GM21723 (cell line): Measurements from ENCODE around the gene ZFR2.

Experiments used
- ATAC-seq: cut with Tn5 transposase; IDR thresholded peaks from one replicate; pipeline ENCODE4 v1.9.1; 2021; ENCODE audit warnings: mild to moderate bottlenecking, moderate library complexity; ENCODE audit not compliant: unreplicated experiment

ZFR2 gene

GRCh38 chr19:3838661-3839060 lies 30.2 kb downstream of the ZFR2 start:
- ATAC-seq = no peak

- no peak for ATAC-seq
Observed at GRCh38 chr19:3837922-3838321, 30.9 kb downstream of the ZFR2 start.

DNA sequence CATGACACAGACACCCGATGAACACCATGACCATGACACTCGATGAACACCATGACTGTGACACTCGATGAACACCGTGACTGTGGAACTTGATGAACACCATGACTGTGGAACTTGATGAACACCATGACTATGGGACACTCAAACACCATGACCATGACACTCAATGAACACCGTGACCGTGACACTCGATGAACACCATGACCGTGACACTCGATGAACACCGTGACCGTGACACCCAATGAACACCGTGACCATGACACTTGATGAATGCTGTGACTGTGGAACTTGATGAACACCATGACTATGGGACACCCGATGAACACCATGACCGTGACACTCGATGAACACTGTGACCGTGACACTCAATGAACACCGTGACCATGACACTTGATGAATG lies 31.5 kb downstream of the ZFR2 start:
- ATAC-seq = no peak

DNA sequence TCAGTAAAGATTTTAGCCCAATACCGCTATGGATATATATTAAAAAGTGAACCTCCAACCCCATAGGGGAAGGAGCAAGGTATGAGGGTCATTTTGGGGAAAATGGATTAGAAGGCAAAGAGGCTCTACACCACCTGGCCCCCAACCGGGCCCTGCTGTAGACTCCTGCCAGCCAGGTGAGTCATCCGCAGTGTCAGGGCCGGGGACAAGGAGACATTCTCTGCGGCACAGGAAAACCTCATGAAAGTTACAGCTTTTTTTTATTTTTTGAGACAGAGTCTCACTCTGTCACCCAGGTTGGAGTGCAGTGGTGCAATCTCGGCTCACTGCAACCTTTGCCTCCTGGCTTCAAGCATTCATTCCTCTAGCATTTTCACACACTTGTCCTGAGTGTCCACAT lies 32.0 kb downstream of the ZFR2 start:
- ATAC-seq = no peak

- no peak for ATAC-seq
Observed at GRCh38 chr19:3835055-3835435, 33.8 kb downstream of the ZFR2 start.

DNA sequence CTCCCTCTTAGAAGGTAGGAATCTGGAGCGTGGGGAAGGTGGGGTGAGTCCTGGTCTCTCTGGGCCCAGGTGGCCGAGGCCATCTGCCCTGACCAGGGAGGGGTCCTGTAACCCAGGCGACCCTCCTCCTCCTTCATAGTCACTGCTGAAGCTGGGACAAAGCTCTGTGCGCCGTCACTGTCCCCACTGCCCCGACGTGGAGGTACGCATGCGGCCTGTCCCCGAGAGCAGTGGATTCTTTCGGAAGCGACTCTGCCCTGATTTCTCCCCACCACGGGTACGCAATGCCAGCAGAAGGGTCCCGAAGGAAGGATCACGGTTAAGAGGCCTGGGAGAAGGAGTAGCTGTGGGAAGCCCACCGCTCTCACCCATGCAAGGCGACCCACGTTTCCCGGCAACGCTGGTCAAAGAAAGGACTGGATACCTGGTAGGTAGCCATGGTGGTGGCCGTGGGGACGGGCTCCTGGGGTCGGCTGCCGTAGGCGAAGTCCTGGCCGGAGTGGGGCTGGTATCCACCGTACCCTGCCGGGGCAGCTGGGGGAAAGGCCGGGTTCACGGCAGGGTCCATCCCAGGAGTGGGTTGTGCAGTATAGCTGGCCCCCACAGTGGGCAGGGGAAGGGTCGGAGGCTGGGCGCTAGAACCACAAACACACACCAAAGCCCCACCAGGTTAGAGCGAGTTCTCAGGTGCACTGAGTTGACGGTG lies 34.3 kb downstream of the ZFR2 start:
- no peak for ATAC-seq

GRCh38 chr19:3833578-3834348 lies 35.1 kb downstream of the ZFR2 start:
- no peak for ATAC-seq

DNA sequence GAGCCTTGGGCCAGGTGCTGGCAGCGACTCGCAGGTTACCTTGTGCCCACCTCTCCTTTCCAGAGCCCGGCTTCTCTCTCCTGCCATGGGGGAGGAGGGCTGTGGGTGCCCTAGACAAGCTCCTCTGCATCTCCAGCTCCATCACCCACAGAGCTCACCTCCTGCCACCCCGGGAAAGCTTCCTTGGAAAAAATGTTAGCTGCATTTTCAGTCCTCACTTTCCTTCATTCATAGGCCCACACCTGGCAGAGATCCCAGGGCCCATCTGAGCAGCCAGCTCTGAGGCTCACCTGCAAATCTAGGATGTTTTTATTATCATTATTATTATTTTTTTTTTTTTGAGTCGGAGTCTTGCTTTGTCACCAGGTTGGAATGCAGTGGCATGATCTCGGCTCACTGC lies 36.8 kb downstream of the ZFR2 start:
- no peak for ATAC-seq

GRCh38 chr19:3831601-3832000 lies 37.2 kb downstream of the ZFR2 start:
- ATAC-seq = no peak

DNA sequence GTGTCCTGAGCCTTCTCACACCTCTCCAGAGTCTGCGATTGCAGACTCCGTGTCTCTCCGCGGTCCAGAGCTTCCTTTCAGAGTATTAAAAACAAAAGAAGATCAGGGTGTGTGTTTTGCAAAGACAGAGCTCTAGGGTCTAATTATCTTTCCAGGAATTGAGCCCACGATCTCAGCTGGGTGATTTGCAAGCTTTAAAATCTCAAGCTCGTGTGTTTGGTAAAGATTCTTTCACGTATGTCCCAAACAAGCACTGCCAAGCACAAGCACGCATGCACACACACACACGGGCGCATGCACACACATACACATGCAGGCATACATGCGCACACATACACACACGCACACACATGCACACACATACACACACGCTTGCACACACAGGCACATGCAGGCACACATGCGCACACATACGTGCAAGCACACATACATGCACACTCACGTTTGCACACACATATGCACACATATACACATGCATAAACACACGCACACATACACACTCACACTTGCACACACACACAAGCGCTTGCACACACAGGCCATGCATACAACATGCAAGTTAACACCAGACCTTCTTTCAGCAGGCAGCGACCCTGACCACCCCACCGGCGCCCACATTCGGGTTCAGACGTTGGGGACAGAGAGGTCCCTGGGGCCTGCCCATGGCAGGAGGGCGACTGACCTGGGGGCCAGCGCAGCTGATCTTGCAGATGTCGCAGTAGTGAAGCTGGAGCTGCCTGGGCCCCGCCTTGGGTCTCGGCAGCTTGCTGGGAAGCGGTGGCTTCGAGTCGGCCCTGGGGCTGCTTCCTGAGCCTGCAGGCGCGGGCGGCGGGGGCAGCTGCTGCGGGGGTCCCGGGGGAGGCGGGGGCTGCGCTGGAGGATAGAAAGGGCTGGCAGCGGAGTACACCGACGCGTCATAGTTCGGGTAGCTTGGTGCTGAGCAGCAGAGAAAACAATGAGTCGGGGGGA lies 37.9 kb downstream of the ZFR2 start:
- no peak for ATAC-seq

DNA sequence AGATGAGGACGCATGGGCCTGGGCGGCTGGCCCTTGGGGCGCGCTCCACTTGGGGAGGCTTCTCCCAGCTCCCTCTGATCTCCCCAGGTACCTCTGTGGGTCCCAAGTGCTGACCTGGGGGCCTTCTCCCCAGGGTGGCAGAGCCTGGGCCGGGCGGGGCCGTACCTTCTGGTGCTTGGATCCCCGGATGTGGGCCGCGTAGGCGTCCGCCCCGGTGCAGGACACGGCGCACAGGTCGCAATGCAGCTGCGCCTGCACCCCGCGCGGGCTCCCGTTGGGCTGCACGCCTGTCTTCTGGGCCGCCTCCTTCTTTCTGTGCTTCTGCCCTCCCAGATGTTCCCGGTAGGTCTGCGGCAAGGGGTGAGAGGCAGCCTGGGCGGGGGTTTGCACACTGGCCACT lies 41.5 kb downstream of the ZFR2 start:
- ATAC-seq = no peak

DNA sequence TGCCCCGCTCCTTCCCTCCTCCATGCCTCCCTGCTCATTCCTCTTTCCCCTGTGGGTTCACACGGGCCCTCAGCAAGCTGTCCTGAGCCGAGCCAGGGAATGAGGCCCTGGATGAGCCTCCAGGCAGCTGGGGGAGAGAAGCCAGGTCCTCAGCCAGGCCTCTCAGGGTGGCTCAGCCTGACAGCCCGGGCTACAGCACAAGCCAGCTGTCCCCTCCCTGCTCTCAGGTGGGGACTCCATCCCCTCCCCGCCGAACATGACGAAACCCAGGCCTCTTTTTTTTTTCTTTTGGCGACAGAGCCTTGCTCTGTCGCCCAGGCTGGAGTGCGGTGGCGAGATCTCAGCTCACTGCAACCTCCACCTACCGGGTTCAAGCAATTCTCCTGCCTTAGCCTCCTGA lies 42.7 kb downstream of the ZFR2 start:
- no peak for ATAC-seq

DNA sequence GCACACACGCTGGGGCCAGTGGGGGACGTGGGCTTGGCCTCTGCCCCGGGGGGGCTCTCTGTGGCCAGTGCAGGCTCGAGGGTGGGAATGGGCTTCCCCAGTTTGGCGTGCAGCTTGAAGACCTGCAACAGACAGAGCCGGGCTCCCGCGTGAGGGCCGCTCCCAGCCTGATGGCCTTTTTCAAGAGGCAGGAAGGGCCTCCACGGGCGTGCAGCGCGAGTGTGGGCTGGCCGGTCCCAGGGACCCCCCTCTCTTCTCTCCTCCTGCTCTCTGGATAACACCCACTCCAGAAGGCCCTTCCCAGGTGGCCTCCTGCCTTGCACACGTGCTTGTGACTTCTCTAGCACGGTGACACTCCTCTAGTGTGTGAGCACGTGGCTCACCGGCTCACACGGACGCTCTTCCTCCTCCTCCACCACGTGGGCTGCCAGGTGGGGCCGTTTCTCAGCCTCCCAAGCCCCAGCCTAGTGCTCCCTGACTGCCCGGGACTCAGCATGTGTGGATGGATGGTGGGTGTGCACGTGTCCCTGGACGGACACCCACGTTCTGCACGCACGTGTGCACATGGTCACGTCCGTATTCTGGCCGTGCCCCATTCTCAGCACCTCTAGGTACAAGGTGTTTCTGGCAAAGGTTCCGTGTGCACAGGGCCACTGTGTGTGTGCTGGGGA lies 43.4 kb downstream of the ZFR2 start:
- ATAC-seq = no peak

GRCh38 chr19:3823350-3823713 lies 45.5 kb downstream of the ZFR2 start:
- ATAC-seq = no peak

- ATAC-seq = no peak
Observed at GRCh38 chr19:3822683-3823349, 46.0 kb downstream of the ZFR2 start.

GRCh38 chr19:3821857-3822364 lies 46.9 kb downstream of the ZFR2 start:
- ATAC-seq = no peak

GRCh38 chr19:3821156-3821555 lies 47.7 kb downstream of the ZFR2 start:
- no peak for ATAC-seq

DNA sequence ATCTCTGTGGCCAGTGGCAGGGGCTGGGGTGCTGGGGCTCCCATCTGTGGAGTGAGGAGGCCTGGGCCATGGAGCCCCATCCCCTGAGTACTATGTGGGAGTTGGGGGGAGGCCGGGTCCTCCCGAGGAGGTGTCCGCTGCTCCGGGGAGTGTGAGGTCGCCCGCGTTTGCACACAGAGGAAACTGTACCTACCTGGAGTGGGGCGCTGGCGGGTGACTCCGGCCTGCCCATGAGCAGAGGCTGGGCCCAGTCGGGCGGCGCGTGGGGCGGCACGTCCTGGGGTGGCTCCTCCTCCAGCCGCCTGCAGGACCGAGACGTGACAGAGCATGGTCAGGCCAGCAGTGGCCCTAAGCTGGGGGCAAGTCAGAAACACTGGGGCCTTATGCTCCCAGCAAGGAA lies 48.8 kb downstream of the ZFR2 start:
- ATAC-seq = no peak

DNA sequence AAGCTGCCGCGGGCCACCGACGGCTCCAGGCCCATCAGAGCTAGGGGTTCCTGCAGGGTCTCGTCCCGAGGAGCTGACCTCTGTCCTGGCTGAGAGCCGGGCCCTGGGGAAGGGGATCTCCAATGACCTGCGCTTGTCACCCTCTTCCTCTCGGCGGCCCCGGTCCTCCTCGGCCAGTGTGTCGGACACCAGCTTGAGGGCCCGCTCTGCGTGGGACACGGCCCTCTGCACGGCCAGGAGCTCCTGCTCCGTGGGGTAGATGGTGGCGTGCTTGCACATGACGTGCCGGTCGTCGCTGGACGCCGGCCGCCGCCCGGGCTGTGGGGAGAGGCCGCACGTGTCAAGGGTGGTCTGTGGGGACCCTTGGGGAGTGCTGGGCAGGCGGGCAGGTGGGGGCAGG lies 49.9 kb downstream of the ZFR2 start:
- no peak for ATAC-seq

- ATAC-seq = no peak
Observed at GRCh38 chr19:3818466-3818865, 50.4 kb downstream of the ZFR2 start.
